ENCODE results near the gene KCNH1. TPM values are rescaled to one million over a fixed set of nuclear protein-coding genes. Genes with fewer than 3 reads are reported as not detected.

The KCNH1 gene
- total RNA-seq, 1 experiment from 2014 or later = not detected

DNA sequence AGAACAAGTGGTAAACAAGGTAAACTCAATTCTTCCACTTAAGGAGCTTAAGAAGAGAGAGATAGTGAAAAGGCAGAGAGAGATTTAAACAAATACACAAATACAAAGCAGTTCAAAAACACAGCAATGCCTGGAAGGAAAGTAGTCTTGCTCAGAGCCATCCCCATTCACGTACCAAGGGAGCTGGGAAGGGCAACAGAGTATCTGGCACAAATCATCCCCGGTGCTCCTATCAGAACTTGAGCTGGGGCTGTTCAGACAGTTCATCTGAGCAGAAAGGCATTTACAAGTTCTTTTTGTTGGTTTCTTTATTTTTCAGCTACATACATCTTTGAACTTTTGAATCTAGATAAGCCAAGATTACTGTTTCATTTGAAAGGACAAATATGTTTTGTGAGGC is 233.9 kb downstream of the KCNH1 start:
- Histone ChIP-seq H2AFZ (ENCODE audit: low read depth, low read length, poor library complexity, severe bottlenecking) (no peak overlapping the region), H3K79me2 (ENCODE audit: insufficient read depth, low read length) (no peaks in the 10 kb centered on the region), H3K9me2 (ENCODE audit: insufficient read depth) (no peaks in the 10 kb centered on the region), H3K9me3 (ENCODE audit: control insufficient read depth in 1 of 2, insufficient read depth in 1 of 2, low read depth in 1 of 2, low read length in 2 of 2) (no peaks in the 10 kb centered on the region), H3K36me3 (ENCODE audit: control insufficient read depth in 1 of 2, insufficient read depth in 2 of 2, low read length in 2 of 2) (no peaks in the 10 kb centered on the region), H3K4me2 (ENCODE audit: low read length) (no peak overlapping the region), H3K4me3 (replicated peaks in 1 of 2; ENCODE audit: low read depth in 1 of 2, low read length in 2 of 2) (no peak overlapping the region), H4K20me1 (ENCODE audit: insufficient read depth) (no peaks in the 10 kb centered on the region), H3K9ac (ENCODE audit: low read length) (no peak overlapping the region), H3K27ac (ENCODE audit: low read depth, low read length) (no peak overlapping the region), H3K27me3 (ENCODE audit: insufficient read depth, low read length) (peaks cover 41% of the 10 kb centered on the region), H3K4me1 (ENCODE audit: control insufficient read depth in 1 of 2, insufficient read depth in 2 of 2, low read length in 2 of 2) (no peaks in the 10 kb centered on the region)
- POLR2A ChIA-PET = no interaction called here
- TF ChIP-seq CBX3 (IDR thresholded peaks at IDR 0.05; ENCODE audit: low read depth) (no peak), SRF (IDR thresholded peaks at IDR 0.05; ENCODE audit: low read depth) (no peak), POLR2AphosphoS5 (IDR thresholded peaks at IDR 0.05; ENCODE audit: low read depth, low read length) (no peak), POLR2A (IDR thresholded peaks at IDR 0.05; ENCODE audit: borderline replicate concordance, extremely low read depth, insufficient read depth, insufficient read length) (no peak), SIN3A (IDR thresholded peaks at IDR 0.05; ENCODE audit: low read depth) (no peak), JUND (IDR thresholded peaks at IDR 0.05) (no peak), ZFX (IDR thresholded peaks at IDR 0.05) (no peak)
- TF ChIP-seq, protein P1, sequence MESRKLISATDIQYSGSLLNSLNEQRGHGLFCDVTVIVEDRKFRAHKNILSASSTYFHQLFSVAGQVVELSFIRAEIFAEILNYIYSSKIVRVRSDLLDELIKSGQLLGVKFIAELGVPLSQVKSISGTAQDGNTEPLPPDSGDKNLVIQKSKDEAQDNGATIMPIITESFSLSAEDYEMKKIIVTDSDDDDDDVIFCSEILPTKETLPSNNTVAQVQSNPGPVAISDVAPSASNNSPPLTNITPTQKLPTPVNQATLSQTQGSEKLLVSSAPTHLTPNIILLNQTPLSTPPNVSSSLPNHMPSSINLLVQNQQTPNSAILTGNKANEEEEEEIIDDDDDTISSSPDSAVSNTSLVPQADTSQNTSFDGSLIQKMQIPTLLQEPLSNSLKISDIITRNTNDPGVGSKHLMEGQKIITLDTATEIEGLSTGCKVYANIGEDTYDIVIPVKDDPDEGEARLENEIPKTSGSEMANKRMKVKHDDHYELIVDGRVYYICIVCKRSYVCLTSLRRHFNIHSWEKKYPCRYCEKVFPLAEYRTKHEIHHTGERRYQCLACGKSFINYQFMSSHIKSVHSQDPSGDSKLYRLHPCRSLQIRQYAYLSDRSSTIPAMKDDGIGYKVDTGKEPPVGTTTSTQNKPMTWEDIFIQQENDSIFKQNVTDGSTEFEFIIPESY (IDR thresholded peaks at IDR 0.05; ENCODE audit: extremely low read depth, insufficient replicate concordance, low read length) = no peak
- TF ChIP-seq, protein P2, sequence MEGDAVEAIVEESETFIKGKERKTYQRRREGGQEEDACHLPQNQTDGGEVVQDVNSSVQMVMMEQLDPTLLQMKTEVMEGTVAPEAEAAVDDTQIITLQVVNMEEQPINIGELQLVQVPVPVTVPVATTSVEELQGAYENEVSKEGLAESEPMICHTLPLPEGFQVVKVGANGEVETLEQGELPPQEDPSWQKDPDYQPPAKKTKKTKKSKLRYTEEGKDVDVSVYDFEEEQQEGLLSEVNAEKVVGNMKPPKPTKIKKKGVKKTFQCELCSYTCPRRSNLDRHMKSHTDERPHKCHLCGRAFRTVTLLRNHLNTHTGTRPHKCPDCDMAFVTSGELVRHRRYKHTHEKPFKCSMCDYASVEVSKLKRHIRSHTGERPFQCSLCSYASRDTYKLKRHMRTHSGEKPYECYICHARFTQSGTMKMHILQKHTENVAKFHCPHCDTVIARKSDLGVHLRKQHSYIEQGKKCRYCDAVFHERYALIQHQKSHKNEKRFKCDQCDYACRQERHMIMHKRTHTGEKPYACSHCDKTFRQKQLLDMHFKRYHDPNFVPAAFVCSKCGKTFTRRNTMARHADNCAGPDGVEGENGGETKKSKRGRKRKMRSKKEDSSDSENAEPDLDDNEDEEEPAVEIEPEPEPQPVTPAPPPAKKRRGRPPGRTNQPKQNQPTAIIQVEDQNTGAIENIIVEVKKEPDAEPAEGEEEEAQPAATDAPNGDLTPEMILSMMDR (IDR thresholded peaks at IDR 0.05 in 2 of 3, conservative IDR thresholded peaks at IDR 0.05 in 1 of 3; ENCODE audit: borderline replicate concordance in 1 of 3, insufficient read depth in 1 of 3, low read depth in 2 of 3, low read length in 2 of 3) = no peak
- TF ChIP-seq, protein P3, sequence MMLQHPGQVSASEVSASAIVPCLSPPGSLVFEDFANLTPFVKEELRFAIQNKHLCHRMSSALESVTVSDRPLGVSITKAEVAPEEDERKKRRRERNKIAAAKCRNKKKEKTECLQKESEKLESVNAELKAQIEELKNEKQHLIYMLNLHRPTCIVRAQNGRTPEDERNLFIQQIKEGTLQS (IDR thresholded peaks at IDR 0.05) = no peak
- RAD21 ChIA-PET (ENCODE audit: low non-redundant PET in 1 of 2, low total read pairs in 2 of 2, uncharacterized antibody in 2 of 2, unreplicated experiment in 2 of 2) = no interaction called here
- ATAC-seq (no peak), DNase-seq (ENCODE audit: low read depth, low spot score) (no peak)
- CTCF ChIA-PET = no interaction called here
- intact Hi-C loops (cut with micrococcal nuclease) = no loop called here
- BruUV-seq (replicated peaks) = no TSS peak

Measured in HCT116 (cell line).